NCI-H524 (cell line): Measurements from ENCODE around the gene CYFIP1.
A peak's percentile ranks its signal among the peaks of the same experiment; 100 is the strongest.

ENCODE experiments used
- DNase-seq, 2 experiments: peaks; one replicate each; lab custom pipeline; 2025; lab: John Stamatoyannopoulos, UW

Gene CYFIP1

GRCh38 chr15:22869856-22870255, 110.3 kb downstream of the CYFIP1 start:
- no peak for DNase-seq

- no peak for DNase-seq
Observed at GRCh38 chr15:22868928-22869327, 111.2 kb downstream of the CYFIP1 start.

GRCh38 chr15:22868495-22868894, 111.7 kb downstream of the CYFIP1 start:
- no peak for DNase-seq

DNA sequence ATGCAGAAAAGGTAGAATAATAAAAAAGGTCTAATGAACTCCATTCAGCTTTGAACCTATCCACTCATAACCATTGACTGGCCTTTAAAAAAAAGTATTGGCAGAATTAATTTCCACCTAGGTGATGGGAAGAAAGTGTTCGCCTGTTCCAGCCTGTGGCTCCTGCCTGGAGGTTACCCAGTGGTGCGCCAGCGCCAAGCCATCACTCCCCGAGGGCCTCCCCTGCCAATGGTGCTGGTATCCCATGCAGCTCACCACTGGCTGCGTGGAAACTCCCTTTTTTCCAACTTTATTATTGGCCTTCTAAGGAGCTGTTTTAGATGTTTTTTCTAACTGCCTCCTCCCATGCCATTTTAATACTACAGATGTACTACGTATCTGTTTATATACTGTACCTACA, 112.3 kb downstream of the CYFIP1 start:
- no peak for DNase-seq

- DNase-seq: no peak
Observed at GRCh38 chr15:22866079-22866478, 114.1 kb downstream of the CYFIP1 start.

DNA sequence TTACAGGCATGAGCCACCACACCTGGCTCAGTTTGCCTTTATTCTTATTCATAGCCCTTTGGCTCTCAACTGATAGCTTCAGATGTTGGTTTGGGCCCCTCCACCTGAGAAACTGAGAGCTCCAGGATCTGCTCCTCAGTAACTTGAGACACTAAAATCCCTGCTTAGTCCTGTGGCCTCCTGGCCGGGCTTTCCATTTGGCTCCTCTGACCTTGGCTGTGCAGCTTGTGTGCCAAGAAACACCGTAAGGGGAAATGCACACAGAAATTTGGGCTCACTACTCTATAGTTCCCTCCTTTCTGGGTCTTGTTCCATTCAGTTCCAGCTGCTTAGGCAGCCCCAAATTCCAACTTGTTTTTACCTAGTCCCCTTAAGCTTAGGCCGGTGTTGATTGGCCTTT, 116.8 kb downstream of the CYFIP1 start:
- no peak for DNase-seq

DNA sequence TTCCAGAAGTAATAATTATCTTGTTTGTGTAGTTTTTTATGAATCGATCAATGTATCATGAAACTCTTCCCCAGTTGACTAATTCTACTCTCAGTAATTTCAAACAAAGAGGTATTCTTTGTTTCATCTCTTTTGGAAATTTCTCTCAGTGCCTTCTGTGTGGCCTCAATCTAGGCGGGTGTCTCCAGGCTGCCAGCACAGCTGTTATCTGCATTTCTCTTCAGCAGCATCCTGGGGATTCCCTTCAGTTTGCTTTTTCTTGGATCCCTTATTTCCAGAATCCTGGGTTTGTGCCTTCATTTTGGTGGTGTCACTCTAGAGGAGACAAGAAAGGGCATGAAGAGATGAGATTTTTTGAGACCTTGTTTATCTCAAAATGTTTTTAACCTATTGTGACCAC, 119.0 kb downstream of the CYFIP1 start:
- no peak for DNase-seq

DNA sequence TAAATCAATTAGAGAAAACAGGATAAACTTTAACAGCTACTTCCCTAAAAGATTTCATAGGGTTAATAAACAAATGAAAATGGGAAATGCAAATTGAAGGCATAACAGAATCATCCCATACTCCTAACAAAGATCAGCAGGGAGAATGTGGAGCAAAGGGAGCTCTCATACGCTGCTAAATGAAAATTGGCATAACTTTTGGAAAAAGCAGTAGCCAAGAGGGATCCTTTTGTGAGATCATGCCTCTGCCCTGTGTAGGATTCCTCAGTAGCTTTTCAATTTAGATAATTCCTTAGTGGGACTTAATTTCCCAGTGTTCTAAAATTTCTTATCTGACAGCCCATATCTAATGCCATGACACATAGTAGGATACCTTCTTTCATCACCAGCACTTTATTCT, 123.5 kb downstream of the CYFIP1 start:
- DNase-seq: no peak

DNA sequence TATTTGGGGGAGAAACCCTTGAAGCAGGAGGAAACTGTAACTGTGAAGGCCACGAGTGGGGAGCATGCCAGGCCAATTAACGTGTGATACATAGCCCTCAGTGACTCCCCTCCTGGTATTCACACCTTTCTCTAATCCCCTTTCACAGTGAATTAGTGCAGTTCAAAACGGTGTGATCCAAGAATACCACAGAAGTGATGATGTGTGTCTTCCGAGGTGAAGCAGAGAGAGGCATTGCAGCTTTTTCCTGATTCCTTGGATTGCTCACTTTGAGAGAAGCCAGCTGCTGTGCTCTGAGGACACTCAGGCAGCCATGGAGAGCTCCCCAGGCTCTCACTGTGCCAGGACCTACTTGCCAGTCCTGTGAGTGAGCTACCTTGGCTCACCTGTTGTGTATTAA, 124.4 kb downstream of the CYFIP1 start:
- DNase-seq: no peak

GRCh38 chr15:22851513-22851912, 128.7 kb downstream of the CYFIP1 start:
- no peak for DNase-seq

DNA sequence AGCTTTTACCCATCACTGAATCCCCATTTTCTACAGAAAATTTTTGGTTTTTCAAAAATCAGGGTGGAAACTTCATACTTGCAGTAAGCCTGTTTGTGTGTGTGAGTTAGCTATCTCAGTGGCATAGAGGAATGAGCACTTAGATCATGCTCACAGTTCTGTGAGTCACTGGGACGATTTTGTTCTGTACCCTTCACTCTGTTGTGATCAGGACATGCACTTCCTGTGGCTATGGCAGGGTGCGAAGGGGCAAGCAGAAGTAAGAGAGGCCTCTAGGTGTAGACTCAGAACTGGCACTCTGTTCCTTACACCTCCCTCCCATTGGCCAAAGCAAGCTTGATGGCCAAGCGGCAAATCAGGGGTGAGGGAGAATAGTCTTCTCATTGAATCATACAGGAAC, 130.1 kb downstream of the CYFIP1 start:
- no peak for DNase-seq

DNA sequence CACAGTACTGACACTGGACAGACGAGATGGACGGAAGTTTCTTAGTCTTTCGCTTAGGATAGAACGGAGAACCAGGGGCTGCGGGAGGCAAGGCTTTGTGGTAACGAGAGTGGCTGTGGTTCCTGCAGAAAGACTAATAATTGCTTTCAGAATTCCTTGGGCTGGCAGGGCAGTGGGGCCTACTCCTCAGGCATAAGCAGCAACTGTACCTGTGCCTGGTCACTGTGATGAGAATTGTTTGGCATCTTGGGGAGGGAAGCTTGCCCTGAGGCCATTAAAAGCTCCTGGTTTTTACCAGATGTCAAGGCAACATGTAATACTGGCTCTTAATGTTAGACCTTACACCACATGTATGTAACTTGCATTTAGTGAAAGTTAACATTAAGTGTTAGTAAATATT, 134.1 kb downstream of the CYFIP1 start:
- peak in 1 of 2 experiments; percentile 34 for DNase-seq

DNA sequence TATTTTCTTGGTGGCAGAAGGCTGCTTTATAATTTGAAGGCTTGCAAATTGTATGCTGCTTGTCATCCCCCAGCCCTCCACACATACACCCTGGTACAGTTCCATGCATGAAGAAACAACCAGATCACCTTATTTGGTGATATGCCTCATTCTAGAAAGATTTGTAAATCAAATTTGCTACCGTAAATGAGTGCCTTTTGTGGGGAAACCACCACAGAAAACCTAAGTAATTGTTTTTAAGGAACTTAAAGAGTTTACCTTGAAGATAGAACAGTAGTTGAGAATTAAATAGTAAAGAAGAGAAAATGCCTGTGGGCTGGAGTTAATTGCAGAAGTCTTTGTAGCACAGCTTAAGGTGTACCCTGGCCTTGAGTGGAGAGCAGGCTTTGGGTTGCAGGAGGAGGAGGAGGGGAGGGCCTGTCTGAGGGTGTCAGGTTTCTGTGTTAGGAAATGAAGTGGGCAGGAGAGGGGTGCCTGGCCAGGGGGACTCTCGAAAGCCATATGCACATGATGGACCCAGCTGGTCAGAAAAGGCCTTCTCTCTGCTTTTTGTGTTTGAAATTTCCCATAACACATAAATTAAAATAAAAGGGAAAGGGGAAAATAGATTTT, 134.8 kb downstream of the CYFIP1 start:
- DNase-seq: peak; percentile 89 to 91

GRCh38 chr15:22844421-22845288, 135.5 kb downstream of the CYFIP1 start:
- DNase-seq: no peak

GRCh38 chr15:22839046-22839695, 141.0 kb downstream of the CYFIP1 start:
- DNase-seq: no peak

DNA sequence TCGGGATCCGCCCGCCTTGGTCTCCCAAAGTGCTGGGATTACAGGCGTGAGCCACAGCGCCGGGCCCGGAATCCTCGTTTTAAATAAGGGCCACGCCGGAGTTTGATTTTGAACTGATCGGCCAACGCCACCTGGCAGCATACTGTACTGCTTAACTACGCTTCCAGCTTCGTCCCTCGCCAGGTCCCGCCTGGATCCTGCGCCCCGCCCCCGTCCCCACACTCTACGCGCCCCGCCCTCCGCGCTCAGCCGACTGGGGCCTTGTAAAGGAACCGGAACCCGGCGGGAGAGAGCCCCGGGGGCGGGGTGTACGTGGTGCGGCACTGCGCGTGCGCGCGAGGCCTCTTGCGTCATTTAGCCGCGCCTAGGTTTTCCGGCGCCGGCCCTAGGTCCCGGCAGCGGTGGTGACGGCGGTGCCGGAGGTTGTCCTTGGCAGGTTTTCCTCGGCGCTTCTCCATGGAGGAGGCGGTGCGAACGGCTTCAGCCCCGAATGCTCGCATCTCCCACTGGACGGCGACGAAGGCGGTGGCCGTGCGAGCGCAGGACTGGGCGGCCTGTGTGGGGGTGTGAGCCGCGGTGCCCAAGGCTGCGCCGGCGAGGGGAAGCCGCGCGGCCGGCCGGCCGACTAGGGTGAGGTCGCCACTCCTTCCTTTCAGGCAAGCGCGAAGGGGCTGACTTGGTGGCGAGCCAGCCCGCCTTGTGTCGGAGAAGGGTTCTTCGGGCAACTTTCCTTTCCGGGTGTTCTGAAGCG, 141.7 kb downstream of the CYFIP1 start, which contains the start of gene NIPA2:
TSS of gene NIPA2 (plus strand) at position 375 of the 751 bp plus-strand sequence. CDS start 13,066 bp downstream, outside the sequence.
- DNase-seq: peak; percentile 96 to 99

- no peak for DNase-seq
Observed at GRCh38 chr15:22831473-22831872, 148.7 kb downstream of the CYFIP1 start.

GRCh38 chr15:22827125-22827524, 153.0 kb downstream of the CYFIP1 start:
- no peak for DNase-seq

DNA sequence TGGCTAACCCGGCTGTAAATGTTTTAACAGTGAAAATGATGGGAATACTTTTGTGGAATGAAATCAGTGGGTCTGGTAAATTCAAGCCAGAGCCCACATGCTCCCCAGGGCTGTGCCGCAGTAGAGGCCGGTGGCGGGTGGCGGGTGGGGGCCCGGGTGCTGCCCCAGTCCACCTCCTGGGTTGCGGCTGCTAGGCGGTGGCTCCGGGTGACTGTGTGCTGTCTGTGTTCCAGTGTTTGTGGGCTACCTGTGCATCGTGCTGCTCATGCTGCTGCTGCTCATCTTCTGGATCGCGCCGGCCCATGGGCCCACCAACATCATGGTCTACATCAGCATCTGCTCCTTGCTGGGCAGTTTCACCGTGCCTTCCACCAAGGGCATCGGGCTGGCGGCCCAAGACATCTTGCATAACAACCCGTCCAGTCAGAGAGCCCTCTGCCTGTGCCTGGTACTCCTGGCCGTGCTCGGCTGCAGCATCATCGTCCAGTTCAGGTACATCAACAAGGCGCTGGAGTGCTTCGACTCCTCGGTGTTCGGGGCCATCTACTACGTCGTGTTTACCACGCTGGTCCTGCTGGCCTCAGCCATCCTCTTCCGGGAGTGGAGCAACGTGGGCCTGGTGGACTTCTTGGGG, 156.6 kb downstream of the CYFIP1 start:
- no peak for DNase-seq

DNA sequence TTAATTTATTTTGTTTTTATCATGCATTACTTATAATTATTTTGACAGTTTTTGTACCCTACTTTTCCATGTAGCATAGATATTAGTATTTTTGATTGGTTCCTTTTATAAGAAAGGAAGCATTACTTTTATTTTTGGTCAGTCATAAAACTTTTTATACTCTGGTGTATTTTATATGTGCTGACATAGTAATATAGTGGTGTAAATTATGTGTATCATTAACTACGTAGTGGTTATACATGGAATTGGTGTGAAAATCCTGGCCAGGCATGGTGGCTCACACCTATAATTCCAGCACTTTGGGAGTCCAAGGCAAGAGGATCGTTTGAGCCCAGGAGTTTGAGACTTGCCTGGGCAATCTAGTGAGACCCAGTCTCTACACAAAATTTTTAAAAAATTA, 160.5 kb downstream of the CYFIP1 start:
- no peak for DNase-seq
